Left kidney (tissue), 2 donors: ENCODE data around the gene PLAAT5. TPM values are rescaled to one million over a fixed set of nuclear protein-coding genes. Genes with fewer than 3 reads are reported as not detected.

Experiments
- DNase-seq: peaks from one replicate; pipeline ENCODE4 v3.0.0-alpha.2; 2013
- polyA plus RNA-seq: library from polyadenylated mRNA; unstranded; fragments of 120-200 nt; gene quantifications from one replicate; pipeline ENCODE4 v1.2.1, GENCODE V29; 2013; ENCODE audit not compliant: insufficient read length

PLAAT5 gene
- polyA plus RNA-seq, 1 donor = 0.50 TPM

- DNase-seq = no peak
Observed at GRCh38 chr11:63516109-63516508, 25.1 kb upstream of the PLAAT5 start.

- DNase-seq = no peak
Observed at GRCh38 chr11:63512816-63513215, 21.8 kb upstream of the PLAAT5 start.

GRCh38 chr11:63511048-63511748 lies 20.2 kb upstream of the PLAAT5 start:
- DNase-seq = no peak

GRCh38 chr11:63510360-63511047 lies 19.5 kb upstream of the PLAAT5 start:
- no peak for DNase-seq

GRCh38 chr11:63508745-63509144 lies 17.8 kb upstream of the PLAAT5 start:
- DNase-seq = no peak

- no peak for DNase-seq
Observed at GRCh38 chr11:63508009-63508408, 17.0 kb upstream of the PLAAT5 start.

- no peak for DNase-seq
Observed at GRCh38 chr11:63507511-63507910, 16.5 kb upstream of the PLAAT5 start.

- no peak for DNase-seq
Observed at GRCh38 chr11:63506876-63507275, 15.9 kb upstream of the PLAAT5 start.

GRCh38 chr11:63505857-63506528 lies 15.0 kb upstream of the PLAAT5 start, which contains the start of gene LGALS12:
Gene LGALS12 (plus strand): TSS chr11:63506084. CDS start chr11:63506459, 375 bp downstream.
- DNase-seq = no peak

- no peak for DNase-seq
Observed at GRCh38 chr11:63504933-63505586, 14.1 kb upstream of the PLAAT5 start.

- DNase-seq = no peak
Observed at GRCh38 chr11:63504054-63504453, 13.1 kb upstream of the PLAAT5 start.

GRCh38 chr11:63503492-63503891 lies 12.5 kb upstream of the PLAAT5 start:
- DNase-seq = no peak

GRCh38 chr11:63502252-63502820 lies 11.4 kb upstream of the PLAAT5 start:
- no peak for DNase-seq

GRCh38 chr11:63501236-63501635 lies 10.3 kb upstream of the PLAAT5 start:
- DNase-seq = no peak

GRCh38 chr11:63499874-63500273 lies 8.9 kb upstream of the PLAAT5 start:
- DNase-seq = no peak

GRCh38 chr11:63494975-63495374 lies 4.0 kb upstream of the PLAAT5 start:
- no peak for DNase-seq

- no peak for DNase-seq
Observed at GRCh38 chr11:63493127-63493526, 2.2 kb upstream of the PLAAT5 start.

GRCh38 chr11:63492441-63492840 lies 1.5 kb upstream of the PLAAT5 start:
- DNase-seq = no peak

- no peak for DNase-seq
Observed at GRCh38 chr11:63491636-63492372, 837 bp upstream of the PLAAT5 start.

- DNase-seq = no peak
Observed at GRCh38 chr11:63491240-63491587, 247 bp upstream of the PLAAT5 start.

- DNase-seq = no peak
Observed at GRCh38 chr11:63489879-63490278, 1.1 kb downstream of the PLAAT5 start.

- DNase-seq = no peak
Observed at GRCh38 chr11:63488789-63489188, 2.2 kb downstream of the PLAAT5 start.
